Activated T-helper 1 cell treated with Interleukin-2 at 50 U/mL for 16 hours (primary cell): ENCODE data around the gene NELFB.
"Not testable (repeated sequence)": the region's sequence is repeated elsewhere in the genome, so short reads cannot be mapped to it uniquely, and the experiment has no call there.

Experiments used
- DNase-seq: peaks from one replicate; pipeline ENCODE4 v3.0.0-alpha.2; 2020; ENCODE audit warnings: low read depth

NELFB gene

DNA sequence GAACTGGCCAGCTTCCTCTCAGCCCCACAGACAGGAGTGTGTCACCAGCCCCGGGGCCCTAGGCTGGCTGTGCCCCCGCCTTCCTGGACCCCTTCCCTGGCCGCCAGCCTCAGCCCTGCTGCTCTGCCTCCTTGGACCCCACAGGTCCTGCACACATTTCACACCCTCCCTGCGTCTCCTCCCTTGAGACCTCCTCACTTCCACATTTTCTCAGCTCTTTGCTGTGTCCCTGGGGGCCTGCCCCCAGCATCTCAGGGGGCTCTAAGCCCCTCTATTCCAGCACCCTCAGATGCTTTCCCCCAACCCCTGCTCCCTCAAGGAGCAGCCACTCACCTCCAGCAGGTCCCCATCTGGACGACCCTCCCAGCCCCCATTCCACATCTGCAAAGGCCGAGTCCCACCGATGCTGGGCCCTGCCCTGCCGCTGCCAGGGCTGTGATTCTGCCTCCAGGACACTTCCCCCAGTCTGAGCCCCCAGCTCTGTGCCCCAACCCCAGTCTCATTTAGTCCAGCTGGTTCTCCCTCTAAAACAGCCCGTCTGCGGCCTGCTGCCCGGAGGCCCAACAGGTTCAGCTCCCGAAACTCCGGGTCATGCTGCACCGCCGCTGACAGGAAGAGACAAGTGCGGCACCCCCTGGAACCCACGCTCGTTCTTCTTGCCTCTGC, 20.2 kb upstream of the NELFB start:
- DNase-seq: no peak

DNA sequence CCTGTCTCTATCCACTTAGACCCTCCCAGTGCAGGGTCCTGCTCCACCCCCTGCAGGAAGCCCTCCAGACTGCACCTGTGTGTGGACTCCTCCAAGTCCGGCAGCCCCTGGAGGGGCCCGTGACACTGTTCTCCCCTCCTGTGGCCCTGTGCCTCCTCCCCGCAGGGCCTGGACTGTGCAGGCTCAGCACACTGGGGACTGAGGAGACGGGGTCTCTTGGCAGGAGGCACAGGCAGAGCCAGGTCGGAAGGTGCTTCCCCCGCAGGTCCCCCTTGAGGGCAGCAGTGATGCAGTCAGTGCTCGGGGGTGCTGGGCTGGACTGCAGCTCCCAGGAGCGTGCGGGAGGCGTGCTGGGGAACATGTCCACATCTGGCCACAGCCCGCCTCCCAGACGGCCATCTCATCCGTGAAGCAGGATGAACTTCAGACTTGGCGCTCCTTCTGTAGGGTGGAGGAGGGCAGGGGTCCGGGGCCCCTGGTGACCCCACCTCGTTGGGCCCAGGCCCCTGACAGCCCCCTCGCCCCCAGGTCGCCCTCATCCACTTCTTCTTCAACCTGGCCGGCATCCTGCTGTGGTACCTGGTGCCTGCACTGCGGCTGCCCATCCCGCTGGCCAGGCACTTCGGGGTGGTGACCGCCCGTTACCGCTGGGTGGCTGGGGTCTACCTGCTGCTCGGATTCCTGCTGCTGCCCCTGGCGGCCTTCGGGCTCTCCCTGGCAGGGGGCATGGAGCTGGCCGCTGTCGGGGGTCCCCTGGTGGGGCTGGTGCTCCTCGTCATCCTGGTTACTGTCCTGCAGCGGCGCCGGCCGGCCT, 19.5 kb upstream of the NELFB start:
- no peak for DNase-seq

DNA sequence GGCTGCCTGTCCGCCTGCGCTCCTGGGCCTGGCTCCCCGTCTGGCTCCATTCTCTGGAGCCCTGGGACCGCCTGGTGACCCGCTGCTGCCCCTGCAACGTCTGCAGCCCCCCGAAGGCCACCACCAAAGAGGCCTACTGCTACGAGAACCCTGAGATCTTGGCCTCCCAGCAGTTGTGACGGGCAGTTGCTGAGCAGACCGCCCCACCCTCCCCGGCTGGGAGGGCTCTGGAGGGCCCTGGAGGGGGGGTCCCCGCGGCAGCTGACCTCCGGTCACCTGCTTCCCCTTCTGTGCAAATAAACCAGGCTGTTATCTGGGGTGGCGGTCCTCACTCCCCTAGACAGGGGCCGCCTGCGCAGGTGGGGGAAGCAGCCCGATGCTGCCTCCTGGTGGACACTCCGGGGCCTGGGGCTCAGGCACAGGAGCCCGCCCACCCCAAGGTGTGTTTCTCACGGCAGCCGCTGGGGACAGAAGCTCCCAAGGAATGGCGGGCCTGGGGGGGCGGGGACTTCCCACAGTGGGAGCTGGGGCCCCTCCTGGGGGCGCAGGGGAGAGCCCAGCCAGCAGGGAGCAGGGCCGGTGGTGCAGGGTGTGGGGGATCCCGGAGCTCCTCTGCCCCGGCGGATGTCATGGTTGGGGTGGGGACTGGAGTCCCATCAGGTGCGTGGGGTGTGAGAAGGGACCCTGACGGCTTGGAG, 18.7 kb upstream of the NELFB start:
- peak; percentile 82 for DNase-seq

DNA sequence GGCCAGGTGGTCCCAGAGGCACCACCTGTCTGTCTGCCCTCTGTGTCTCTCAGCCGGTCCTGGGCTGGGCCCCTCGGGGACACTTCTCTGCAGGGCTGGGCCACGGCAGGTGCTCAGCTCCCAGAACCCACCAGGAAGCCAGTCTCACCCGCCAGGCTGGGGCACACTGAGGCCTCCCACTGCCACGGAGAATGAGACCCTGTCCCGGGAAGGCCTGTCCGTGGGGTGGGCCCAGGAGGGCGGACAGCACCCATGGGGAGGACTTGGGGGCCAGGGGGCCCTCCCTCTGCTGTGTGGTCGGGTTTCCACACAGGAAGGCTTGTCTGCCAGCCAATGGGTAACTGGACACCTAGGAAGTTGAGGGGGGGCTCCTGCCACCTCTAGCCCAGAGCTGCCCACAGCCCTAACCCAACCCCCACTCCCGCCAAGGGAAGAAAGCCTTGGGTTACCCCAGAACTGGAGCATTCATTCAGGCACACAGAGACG, 18.1 kb upstream of the NELFB start:
- no peak for DNase-seq

DNA sequence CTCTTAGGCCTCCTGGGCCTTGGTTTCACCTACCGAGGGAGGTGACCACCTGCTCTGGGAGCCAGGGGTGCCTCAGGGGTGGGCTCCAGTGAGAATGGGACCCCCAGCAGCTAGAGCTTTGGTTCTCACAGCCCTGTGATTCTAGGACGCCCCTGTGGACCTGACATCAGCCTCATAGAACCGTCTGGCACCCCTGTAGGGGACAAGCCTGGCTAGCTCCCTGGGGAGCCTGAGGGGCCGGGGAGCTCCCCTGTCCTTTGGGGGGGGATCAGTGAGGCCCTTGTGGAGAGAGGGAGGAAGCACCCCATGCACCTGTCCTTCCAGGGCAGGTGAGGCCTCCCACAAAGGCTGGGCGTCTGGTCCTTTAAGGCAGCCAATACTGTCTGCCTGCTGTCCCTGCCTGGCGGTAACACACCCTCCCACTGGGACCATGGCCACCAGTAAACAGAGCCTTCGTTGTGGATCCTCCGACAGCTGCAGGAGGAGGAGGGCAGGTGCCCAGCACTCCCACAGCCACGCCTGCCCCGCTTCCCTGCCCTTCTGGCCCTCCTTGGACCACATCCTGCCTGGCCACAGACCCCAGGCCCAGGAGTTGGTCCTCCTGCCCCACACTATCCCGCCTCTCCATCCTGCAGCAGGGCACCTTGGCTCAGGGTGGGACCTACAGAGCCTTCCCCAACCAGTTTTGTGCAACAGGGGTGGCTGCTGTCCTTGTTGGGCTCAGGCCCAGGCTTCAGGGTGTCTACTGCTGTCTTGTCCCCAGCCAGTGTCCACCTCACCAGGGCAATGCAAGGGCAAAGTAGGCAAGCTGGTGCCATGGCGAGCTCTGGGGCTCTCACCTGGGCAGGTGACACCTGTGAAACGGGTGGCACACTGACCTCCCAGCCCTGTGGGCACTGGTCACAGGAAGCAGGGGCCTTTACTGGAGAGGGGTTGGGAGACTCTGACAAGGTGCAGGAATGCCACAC, 17.1 kb upstream of the NELFB start:
- DNase-seq: no peak

DNA sequence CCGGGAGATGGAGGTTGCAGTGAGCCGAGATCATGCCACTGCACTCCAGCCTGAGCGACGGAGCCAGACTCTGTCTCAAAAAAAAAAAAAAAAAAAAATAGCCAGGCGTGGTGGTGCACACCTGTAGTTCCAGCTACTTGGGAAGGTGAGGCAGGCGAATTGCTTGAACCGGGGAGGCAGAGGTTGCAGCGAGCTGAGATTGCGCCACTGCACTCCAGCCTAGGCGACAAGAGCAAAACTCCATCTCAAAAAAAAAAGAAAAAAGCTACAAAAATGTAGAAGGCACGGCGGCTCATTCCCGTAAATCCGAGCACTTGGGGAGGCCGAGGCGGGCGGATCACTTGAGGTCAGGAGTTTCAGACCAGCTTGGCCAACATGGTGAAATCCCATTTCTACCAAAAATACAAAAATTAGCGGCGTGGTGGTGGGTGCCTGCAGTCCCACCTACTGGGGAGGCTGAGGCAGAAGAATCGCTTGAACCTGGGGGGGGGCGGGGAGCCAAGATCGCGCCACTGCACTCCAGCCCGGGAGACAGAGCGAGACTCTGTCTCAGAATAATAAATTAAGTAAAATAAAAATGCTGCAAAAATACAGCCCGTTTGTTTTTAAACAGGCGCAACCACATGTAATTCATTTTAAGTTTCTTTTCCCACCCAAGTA, 15.5 kb upstream of the NELFB start:
- not testable (repeated sequence) for DNase-seq

DNA sequence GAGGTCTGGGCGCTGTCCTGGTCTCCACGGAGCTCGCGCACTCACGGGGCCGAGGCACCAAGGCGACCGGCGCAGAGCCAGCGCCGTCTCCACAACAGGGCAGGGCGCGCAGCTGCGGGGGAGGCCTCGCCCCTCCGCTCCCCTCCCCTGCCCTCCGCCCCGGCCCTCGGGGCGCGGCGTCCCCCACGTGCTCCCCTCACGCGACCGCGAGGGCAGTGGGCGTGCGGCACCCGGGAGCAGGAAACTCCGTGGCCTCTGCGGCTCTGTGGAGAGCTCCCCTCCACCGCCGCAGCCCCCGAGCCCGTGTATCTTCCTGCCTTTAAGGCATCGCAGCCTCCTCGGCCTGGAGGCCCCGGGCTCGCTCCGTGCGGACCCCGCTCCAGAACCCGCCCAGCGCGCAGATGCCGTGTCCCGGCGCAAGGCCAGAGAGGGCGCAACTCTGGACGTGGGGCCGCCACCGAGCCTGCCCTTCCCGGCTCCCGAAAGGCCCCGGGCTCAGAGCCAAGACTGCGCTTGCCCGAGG, 14.7 kb upstream of the NELFB start:
- peak; percentile 62 for DNase-seq

DNA sequence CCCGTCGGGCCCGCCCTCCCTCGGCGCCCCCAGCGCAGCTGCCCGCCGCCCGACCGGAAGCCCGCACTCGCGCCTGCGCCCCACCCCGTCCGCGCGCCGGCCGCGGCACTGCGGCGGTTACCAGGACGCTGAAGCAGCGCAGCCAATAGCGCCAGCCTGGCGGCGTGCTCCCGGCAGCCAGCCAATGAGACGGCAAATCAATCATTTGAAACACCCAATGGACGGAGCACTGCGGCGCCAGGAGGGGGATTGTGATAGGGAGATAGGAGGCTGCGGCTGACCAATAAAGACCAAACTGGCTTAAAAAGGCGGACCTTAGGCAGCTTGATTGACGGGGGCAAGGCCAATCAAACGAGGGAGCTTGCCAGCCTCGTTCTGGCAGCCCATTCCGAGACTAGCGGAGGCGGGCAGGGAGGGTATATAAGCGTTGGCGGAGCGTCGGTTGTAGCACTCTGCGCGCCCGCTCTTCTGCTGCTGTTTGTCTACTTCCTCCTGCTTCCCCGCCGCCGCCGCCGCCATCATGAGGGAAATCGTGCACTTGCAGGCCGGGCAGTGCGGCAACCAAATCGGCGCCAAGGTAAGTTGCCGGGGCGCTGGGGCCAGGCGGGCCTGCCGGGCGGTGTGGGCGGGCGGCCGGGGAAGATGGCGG, 14.2 kb upstream of the NELFB start, which contains the start of gene TUBB4B:
TUBB4B (plus strand) TSS at position 447 of the 649 bp plus-strand sequence; CDS start at position 521, 74 bp downstream.
- DNase-seq: peak; percentile 95

DNA sequence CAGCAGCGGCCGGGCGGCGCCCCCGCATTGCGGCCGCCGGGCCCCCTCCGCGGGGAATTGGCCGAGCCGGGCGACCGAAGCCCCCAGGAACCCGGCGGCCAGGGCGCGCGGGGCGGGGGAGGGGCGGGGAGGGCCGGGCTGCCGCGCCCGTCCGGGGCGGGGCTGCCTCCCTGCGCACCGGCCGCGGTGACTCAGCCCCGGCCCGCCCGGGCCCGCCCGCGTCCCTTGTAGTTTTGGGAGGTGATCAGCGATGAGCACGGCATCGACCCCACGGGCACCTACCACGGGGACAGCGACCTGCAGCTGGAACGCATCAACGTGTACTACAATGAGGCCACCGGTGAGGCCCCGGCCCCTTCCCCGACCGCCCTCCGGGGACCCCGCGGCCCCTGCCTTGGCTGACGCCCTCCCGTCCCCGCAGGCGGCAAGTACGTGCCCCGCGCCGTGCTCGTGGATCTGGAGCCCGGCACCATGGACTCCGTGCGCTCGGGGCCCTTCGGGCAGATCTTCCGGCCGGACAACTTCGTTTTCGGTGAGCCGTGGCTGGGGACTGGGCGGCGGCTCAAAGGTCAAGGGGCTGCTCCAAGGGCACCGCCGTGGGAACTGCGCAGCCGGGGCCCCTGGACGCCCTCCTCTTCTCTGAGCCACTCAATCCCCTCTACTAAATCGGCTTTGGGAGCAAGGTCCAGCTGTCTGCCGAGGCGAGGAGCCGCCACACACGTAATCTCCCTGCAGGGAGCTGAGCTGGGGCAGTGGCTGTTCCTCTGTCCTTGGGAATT, 13.4 kb upstream of the NELFB start:
- DNase-seq: peak; percentile 71

DNA sequence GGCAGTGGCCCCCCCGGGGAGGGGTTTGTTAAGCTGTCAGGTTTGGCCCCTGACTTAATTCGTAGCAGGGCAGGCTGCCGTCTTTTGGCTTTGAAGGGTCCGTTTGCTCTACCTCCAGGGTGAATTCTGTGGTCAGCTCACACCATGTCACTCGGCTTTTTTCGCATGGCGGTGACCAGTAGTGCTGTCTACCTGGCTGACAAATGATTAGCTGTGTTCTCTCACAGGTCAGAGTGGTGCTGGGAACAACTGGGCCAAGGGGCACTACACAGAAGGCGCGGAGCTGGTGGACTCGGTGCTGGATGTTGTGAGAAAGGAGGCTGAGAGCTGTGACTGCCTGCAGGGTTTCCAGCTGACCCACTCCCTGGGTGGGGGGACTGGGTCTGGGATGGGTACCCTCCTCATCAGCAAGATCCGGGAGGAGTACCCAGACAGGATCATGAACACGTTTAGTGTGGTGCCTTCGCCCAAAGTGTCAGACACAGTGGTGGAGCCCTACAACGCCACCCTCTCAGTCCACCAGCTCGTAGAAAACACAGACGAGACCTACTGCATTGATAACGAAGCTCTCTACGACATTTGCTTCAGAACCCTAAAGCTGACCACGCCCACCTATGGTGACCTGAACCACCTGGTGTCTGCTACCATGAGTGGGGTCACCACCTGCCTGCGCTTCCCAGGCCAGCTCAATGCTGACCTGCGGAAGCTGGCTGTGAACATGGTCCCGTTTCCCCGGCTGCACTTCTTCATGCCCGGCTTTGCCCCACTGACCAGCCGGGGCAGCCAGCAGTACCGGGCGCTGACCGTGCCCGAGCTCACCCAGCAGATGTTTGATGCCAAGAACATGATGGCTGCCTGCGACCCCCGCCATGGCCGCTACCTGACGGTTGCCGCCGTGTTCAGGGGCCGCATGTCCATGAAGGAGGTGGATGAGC, 12.6 kb upstream of the NELFB start:
- no peak for DNase-seq

DNA sequence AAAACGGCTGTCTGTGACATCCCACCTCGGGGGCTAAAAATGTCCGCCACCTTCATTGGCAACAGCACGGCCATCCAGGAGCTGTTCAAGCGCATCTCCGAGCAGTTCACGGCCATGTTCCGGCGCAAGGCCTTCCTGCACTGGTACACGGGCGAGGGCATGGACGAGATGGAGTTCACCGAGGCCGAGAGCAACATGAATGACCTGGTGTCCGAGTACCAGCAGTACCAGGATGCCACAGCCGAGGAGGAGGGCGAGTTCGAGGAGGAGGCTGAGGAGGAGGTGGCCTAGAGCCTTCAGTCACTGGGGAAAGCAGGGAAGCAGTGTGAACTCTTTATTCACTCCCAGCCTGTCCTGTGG, 11.9 kb upstream of the NELFB start:
- DNase-seq: not testable (repeated sequence)

DNA sequence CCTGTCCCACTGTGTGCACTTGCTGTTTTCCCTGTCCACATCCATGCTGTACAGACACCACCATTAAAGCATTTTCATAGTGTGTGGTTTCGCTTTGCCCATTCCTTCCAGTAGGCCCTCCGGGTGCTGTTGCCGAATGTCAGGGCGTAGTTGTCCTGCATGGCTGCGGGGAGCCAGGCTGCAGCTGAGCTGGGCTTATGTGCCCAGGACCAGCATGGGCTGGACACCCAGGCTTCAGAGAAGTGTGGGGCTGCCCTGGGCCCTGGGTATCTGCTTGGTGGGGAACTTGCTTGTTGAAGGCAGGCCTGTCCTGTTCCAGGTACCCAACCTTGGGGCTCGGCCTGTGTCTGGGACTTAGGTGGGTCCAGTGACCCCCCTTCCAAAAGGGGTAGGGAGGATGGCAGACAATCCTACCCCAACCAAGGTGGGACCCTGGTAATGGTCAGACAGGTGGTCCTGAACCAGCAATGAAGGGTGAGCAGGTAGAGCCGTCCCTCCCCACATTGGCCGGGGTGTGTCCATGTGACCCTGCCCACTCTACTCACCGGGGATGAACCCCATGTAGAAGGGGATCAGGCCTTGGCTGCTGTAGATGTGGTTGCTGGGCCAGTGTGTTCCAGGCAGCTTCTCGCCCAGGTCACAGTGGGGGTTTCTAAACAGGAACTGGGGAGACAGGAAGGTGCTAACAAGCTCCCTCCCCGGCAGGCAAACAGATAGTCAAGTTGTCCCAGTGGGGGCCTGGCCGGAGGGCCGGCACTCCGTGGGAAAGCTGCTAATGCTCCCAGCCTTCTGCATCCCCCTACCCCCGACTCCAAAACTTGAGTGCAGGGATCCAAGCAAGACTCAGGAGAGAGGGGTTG, 11.3 kb upstream of the NELFB start:
- DNase-seq: no peak

DNA sequence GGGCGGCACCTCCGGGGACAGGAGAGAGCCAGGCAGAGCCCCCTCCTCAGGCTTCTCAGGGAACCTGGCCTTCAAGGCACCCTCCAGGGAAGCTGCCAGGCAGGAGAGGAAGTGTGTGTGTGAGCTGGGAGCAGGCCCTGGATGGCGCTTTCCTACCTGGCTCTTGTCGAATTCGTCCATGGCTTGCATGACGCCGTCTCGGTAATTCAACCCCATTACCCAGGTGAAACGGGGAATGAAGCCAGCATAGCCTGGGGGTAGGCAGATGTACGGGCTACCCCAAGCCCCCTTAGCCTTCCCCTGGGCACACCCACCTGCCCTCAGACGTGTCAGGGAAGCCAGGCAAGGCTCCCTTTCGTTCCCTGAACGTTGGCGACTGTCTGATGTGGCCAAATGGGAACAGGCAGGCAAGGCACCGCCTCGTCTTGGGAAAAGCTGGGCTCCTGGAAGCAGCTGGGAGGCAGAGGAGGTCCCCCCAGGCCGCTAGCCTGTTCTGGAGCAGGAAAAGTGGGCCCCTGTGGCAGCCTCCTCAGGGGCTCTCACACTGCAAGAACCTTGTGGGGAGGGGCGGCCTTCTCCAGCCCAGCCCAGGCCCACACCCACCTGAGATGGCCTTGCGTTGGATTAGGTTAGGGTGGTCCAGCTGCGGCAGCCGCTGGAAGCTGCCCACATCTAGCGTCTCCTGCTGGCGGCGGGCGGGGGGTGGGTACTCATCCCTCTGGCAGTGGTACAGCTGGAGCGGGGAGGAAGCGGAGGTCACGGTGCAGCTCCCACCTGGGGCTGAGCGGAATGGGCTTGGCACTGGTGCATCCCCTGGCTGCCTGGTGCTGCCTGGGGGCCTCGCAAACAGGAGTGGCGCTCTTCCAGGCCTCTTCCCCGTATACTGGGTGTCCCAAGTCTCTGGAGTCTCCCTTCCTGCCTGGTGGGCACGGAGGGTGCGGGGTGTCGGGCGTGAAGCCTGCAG, 10.4 kb upstream of the NELFB start:
- DNase-seq: no peak

DNA sequence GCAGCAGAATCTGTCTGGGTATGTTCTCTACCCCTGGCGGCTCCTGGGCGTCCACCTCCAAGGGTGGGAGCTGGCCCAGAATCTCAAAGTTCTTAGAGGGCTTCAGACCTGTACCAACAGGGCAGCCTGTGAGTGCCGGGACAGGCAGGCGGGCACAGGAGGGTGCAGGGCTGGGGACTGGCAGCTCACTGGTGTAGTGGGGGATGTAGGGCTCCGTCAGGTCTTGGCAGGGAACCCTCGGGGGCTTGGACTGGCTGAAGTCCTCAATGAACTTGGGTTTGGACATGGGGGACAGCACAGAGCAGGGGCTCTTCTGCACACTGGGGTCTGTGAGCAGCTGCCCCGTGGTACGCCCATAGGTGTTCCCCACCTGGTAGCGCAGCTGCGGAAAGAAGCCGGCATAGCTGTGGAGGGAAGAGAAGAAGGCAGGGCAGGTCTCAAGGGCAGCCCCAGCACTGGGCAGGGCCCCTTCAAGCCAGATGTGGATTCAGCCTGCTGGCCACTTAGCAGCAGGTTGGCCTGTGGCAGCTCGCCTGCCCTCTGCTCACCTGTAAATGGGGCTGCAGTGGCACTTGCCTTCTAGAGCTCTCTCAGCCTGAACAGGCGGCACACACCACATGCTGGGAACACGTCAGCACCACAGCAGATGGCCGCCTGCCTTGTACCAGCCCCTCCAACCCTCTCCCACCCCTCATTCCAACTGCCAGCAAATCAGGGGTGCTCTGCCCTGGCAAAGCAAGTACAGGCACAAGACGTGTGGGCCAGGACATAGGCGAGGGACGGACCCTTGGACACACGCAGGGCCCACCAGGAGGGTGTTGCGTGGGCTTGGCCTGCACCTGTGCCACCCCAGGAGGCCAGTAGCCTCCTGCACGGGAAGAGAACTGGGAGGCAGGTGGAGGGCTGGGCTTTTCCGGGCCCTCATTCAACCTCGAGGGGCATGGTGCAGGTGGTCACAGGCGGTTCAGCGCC, 9.4 kb upstream of the NELFB start:
- DNase-seq: no peak
